SK-N-SH (cell line): ENCODE results near the gene PPRC1. TPM values are rescaled to one million over a fixed set of nuclear protein-coding genes. Genes with fewer than 3 reads are reported as not detected.

ENCODE experiments used
- CTCF ChIA-PET: fragments of 300-600, 350-600 bp; formaldehyde crosslinking; extraction: SDS; loops from one replicate; lab custom pipeline; 2021; lab: Yijun Ruan, JAX
- POLR2A ChIA-PET: fragments of 350-600 bp; sonication (Branson Sonifier 250); formaldehyde crosslinking; extraction: SDS; loops from one replicate; lab custom pipeline; 2020; ENCODE audit warnings: antibody characterized with exemption, inconsistent platforms; lab: Yijun Ruan, JAX
- DNase-seq: peaks from one replicate; pipeline ENCODE4 v3.0.0; 2012
- H2AFZ ChIP-seq: fragments of 200-600 bp; sonication (generic); 2 replicates; pipeline ENCODE4 v1.8.1; 2016; ENCODE audit warnings: antibody characterized with exemption, mild to moderate bottlenecking, low read depth
- H3F3A ChIP-seq: fragments of 200-600 bp; sonication (generic); replicated peaks from 2 replicates; pipeline ENCODE3; 2016; ENCODE audit warnings: antibody characterized with exemption, mild to moderate bottlenecking; ENCODE audit not compliant: insufficient read depth
- H3K27ac ChIP-seq, 2 experiments: fragments of 200-500 bp in 1 of 2; fragments of 200-600 bp in 1 of 2; sonication (Bioruptor generic) in 1 of 2; sonication (generic), shearing (Covaris generic) in 1 of 2; 2 replicates each; pipeline versions ENCODE4 v1.5.1 to v1.6.1; 2014 to 2016; ENCODE audit warnings: low read depth in 2 of 2, inconsistent platforms in 1 of 2, low read length in 1 of 2, mild to moderate bottlenecking in 1 of 2, mixed read lengths in 1 of 2
- H3K27me3 ChIP-seq: fragments of 200-600 bp; sonication (generic), shearing (Covaris generic); 2 replicates; pipeline ENCODE4 v1.6.1; 2016; ENCODE audit warnings: mixed run types; ENCODE audit not compliant: insufficient read depth
- H3K36me3 ChIP-seq, 2 experiments: fragments of 200-500 bp in 1 of 2; fragments of 200-600 bp in 1 of 2; sonication (Bioruptor generic) in 1 of 2; sonication (generic) in 1 of 2; replicated peaks in 1 of 2; 2 replicates each; pipeline versions ENCODE3 to v1.5.1; 2014 to 2016; ENCODE audit warnings: low read length in 1 of 2, mild to moderate bottlenecking in 1 of 2; ENCODE audit not compliant: insufficient read depth in 2 of 2, control insufficient read depth in 1 of 2
- H3K4me1 ChIP-seq, 2 experiments: fragments of 200-500 bp in 1 of 2; fragments of 200-600 bp in 1 of 2; sonication (Bioruptor generic) in 1 of 2; sonication (generic), shearing (Covaris generic) in 1 of 2; 2 replicates each; pipeline versions ENCODE4 v1.5.1 to v1.6.1; 2014 to 2016; ENCODE audit warnings: low read depth in 1 of 2, low read length in 1 of 2, mixed run types in 1 of 2; ENCODE audit not compliant: insufficient read depth in 2 of 2, control insufficient read depth in 1 of 2
- H3K4me2 ChIP-seq: fragments of 200-600 bp; sonication (generic), shearing (Covaris generic); 2 replicates; pipeline ENCODE4 v1.6.1; 2017; ENCODE audit warnings: mixed run types
- H3K4me3 ChIP-seq, 2 experiments: fragments of 200-500 bp in 1 of 2; fragments of 200-600 bp in 1 of 2; sonication (Bioruptor generic) in 1 of 2; sonication (generic), shearing (Covaris generic) in 1 of 2; 2 replicates each; pipeline versions ENCODE4 v1.5.1 to v1.8.1; 2014 to 2016; ENCODE audit warnings: low read depth in 2 of 2, inconsistent platforms in 1 of 2, low read length in 1 of 2, mild to moderate bottlenecking in 1 of 2, mixed read lengths in 1 of 2, moderate library complexity in 1 of 2
- H3K79me2 ChIP-seq: fragments of 200-600 bp; sonication (generic); 2 replicates; pipeline ENCODE4 v1.8.1; 2017; ENCODE audit warnings: mild to moderate bottlenecking; ENCODE audit not compliant: insufficient read depth
- H3K9ac ChIP-seq: fragments of 200-600 bp; sonication (generic); 2 replicates; pipeline ENCODE4 v1.6.1; 2017; ENCODE audit warnings: mixed run types
- H3K9me2 ChIP-seq: fragments of 200-600 bp; sonication (generic); 2 replicates; pipeline ENCODE4 v1.6.1; 2017; ENCODE audit warnings: mixed run types
- H3K9me3 ChIP-seq: fragments of 200-600 bp; sonication (generic); 2 replicates; pipeline ENCODE4 v1.6.1; 2017; ENCODE audit warnings: mixed run types, mild to moderate bottlenecking, moderate library complexity
- H4K20me1 ChIP-seq: fragments of 200-600 bp; sonication (generic); 2 replicates; pipeline ENCODE4 v1.6.1; 2017; ENCODE audit warnings: mild to moderate bottlenecking, mixed run types; ENCODE audit not compliant: insufficient read depth
- CHD2 ChIP-seq: fragments of 150-350 bp; IDR thresholded peaks from 2 replicates; pipeline ENCODE4 v1.6.1; 2018; ENCODE audit warnings: low read length; ENCODE audit not compliant: partially characterized antibody
- ELF1 ChIP-seq: IDR thresholded peaks from 2 replicates; pipeline ENCODE4 v1.4.0; 2012
- EP300 ChIP-seq, 2 experiments: IDR thresholded peaks; 2 replicates each; pipeline versions ENCODE4 v1.4.0 to v1.6.1; 2012; ENCODE audit warnings: borderline replicate concordance in 1 of 2, low read depth in 1 of 2, low read length in 1 of 2
- FOXJ3 ChIP-seq: sonication (generic); formaldehyde crosslinking; IDR thresholded peaks from 2 replicates; pipeline ENCODE4 v1.5.1; 2020; ENCODE audit warnings: mild to moderate bottlenecking, missing genetic modification reagents
- GATA2 ChIP-seq: sonication (generic); formaldehyde crosslinking; IDR thresholded peaks from 2 replicates; pipeline ENCODE4 v1.5.0; 2020; ENCODE audit warnings: mild to moderate bottlenecking, missing genetic modification reagents
- JUND ChIP-seq: IDR thresholded peaks from 2 replicates; pipeline ENCODE4 v1.4.0; 2012
- NFIC ChIP-seq: IDR thresholded peaks from 2 replicates; pipeline ENCODE4 v1.4.0; 2012; ENCODE audit warnings: borderline replicate concordance
- NRF1 ChIP-seq: IDR thresholded peaks from 2 replicates; pipeline ENCODE4 v1.6.1; 2012; ENCODE audit warnings: low read depth, mild to moderate bottlenecking, low read length
- RCOR1 ChIP-seq: fragments of 150-350 bp; IDR thresholded peaks from 2 replicates; pipeline ENCODE4 v1.6.1; 2017; ENCODE audit warnings: antibody characterized with exemption, low read length
- RFX5 ChIP-seq: IDR thresholded peaks from 2 replicates; pipeline ENCODE4 v1.6.1; 2012; ENCODE audit warnings: mild to moderate bottlenecking, improper control_type of control experiment, low read length
- SIN3A ChIP-seq: IDR thresholded peaks from 2 replicates; pipeline ENCODE4 v1.6.1; 2012; ENCODE audit warnings: low read depth, mild to moderate bottlenecking, low read length, moderate library complexity, borderline replicate concordance
- SMC3 ChIP-seq: IDR thresholded peaks from 2 replicates; pipeline ENCODE4 v1.6.1; 2012; ENCODE audit warnings: low read depth, low read length, improper control_type of control experiment
- TAF1 ChIP-seq: IDR thresholded peaks from 2 replicates; pipeline ENCODE4 v1.6.1; 2012; ENCODE audit warnings: low read depth, mild to moderate bottlenecking, low read length, moderate library complexity, borderline replicate concordance
- TCF12 ChIP-seq: IDR thresholded peaks from 2 replicates; pipeline ENCODE4 v1.4.0; 2012
- TEAD4 ChIP-seq: IDR thresholded peaks from 2 replicates; pipeline ENCODE4 v1.4.0; 2012; ENCODE audit warnings: mild to moderate bottlenecking, borderline replicate concordance; ENCODE audit not compliant: insufficient read depth
- YY1 ChIP-seq: IDR thresholded peaks from 2 replicates; pipeline ENCODE4 v1.4.0; 2012; ENCODE audit warnings: low read depth, mild to moderate bottlenecking
- WGBS: methylation state at CpG from one replicate; pipeline ENCODE4 v1.1.6; 2017; ENCODE audit warnings: low lambda C conversion rate; 5-methylcytosine and 5-hydroxymethylcytosine counted together
- polyA plus RNA-seq, 3 experiments: library from polyadenylated mRNA; depleted of rRNA; stranded (reverse); fragments of >200 nt; gene quantifications; 2 replicates each; pipeline ENCODE4 v1.2.3, GENCODE V29; 2012
- TF ChIP-seq, protein P1 (sequence below): IDR thresholded peaks from 2 replicates; pipeline ENCODE4 v1.4.0; 2012; ENCODE audit warnings: low read depth, borderline replicate concordance
- TF ChIP-seq, protein P2 (sequence below): IDR thresholded peaks from 2 replicates; pipeline ENCODE4 v1.4.0; 2012; ENCODE audit warnings: low read depth
- TF ChIP-seq, protein P3 (sequence below): IDR thresholded peaks from 2 replicates; pipeline ENCODE4 v1.6.1; 2012; ENCODE audit warnings: mild to moderate bottlenecking, low read depth, low read length, moderate library complexity

The PPRC1 gene
- polyA plus RNA-seq, 1 of the 3 experiments (the other 2 are of a cell fraction), result 23.1 TPM

DNA sequence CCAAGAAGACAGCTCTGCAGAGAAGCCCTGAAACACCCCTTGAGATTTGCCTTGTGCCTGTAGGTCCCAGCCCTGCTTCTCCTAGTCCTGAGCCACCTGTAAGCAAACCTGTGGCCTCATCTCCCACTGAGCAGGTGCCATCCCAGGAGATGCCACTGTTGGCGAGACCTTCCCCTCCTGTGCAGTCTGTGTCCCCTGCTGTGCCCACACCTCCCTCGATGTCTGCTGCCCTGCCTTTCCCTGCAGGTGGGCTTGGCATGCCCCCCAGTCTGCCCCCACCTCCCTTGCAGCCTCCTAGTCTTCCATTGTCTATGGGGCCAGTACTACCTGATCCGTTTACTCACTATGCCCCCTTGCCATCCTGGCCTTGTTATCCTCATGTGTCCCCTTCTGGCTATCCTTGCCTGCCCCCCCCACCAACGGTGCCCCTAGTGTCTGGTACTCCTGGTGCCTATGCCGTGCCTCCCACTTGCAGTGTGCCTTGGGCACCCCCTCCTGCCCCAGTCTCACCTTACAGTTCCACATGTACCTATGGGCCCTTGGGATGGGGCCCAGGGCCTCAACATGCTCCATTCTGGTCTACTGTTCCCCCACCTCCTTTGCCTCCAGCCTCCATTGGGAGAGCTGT lies 8.2 kb downstream of the PPRC1 start:
- Histone ChIP-seq H3K4me1 (peaks cover 0 to under 1% of the 10 kb centered on the region in 2 experiments; a peak in 1 of 4 replicates), H3F3A (peaks cover 5% of the 10 kb centered on the region), H3K9ac (no peak overlapping the region), H3K79me2 (peaks cover 80% of the 10 kb centered on the region), H3K27me3 (no peaks in the 10 kb centered on the region), H3K9me2 (no peaks in the 10 kb centered on the region), H4K20me1 (peaks cover 63% of the 10 kb centered on the region), H3K36me3 (peaks cover 42 to 73% of the 10 kb centered on the region in 2 experiments), H3K4me3 (no peak overlapping the region), H2AFZ (no peak overlapping the region), H3K9me3 (no peaks in the 10 kb centered on the region), H3K4me2 (no peak overlapping the region), H3K27ac (no peak overlapping the region)
- ChIA-PET CTCF (no interaction called here), POLR2A (no interaction called here)
- DNase-seq, result no peak
- TF ChIP-seq GATA2 (CRISPR knock-in tag) (no peak), FOXJ3 (CRISPR knock-in tag) (no peak), CHD2 (no peak), SIN3A (no peak), TCF12 (no peak), NRF1 (no peak), EP300 (IDR thresholded peaks at IDR 0.05; ENCODE audit: borderline replicate concordance in 1 of 2, low read depth in 1 of 2, low read length in 1 of 2) (no peak), TEAD4 (no peak), RCOR1 (no peak), YY1 (no peak), TAF1 (no peak), JUND (no peak), RFX5 (no peak), ELF1 (no peak)
- TF ChIP-seq, protein P1, sequence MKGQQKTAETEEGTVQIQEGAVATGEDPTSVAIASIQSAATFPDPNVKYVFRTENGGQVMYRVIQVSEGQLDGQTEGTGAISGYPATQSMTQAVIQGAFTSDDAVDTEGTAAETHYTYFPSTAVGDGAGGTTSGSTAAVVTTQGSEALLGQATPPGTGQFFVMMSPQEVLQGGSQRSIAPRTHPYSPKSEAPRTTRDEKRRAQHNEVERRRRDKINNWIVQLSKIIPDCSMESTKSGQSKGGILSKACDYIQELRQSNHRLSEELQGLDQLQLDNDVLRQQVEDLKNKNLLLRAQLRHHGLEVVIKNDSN, result no peak
- TF ChIP-seq, protein P2, sequence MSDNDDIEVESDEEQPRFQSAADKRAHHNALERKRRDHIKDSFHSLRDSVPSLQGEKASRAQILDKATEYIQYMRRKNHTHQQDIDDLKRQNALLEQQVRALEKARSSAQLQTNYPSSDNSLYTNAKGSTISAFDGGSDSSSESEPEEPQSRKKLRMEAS, result no peak
- WGBS, result 95% methylated on average over 5 of the region's 5 CpGs

DNA sequence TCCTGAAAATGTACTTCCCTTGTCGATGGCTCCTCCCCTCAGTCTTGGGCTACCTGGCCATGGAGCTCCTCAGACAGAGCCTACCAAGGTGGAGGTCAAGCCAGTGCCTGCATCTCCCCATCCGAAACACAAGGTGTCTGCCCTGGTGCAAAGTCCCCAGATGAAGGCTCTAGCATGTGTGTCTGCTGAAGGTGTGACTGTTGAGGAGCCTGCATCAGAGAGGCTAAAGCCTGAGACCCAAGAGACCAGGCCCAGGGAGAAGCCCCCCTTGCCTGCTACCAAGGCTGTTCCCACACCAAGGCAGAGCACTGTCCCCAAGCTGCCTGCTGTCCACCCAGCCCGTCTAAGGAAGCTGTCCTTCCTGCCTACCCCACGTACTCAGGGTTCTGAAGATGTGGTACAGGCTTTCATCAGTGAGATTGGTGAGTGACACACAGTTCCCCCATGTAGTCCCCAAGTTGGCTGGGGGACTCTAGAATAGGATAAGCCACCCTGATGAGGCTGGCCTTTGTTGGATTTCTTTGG lies 8.8 kb downstream of the PPRC1 start:
- H3K4me2 ChIP-seq, result no peak overlapping the region
- H3K9me2 ChIP-seq, result no peaks in the 10 kb centered on the region
- no peak overlapping the region for H3K9ac ChIP-seq
- peaks cover 57% of the 10 kb centered on the region for H4K20me1 ChIP-seq
- peaks cover 75% of the 10 kb centered on the region for H3K79me2 ChIP-seq
- H3K36me3 ChIP-seq, result peaks cover 44 to 76% of the 10 kb centered on the region in 2 experiments
- no peak overlapping the region for H3K4me3 ChIP-seq
- CTCF ChIA-PET, result no interaction called here
- TF ChIP-seq TAF1 (no peak), TCF12 (no peak), ELF1 (no peak), EP300 (IDR thresholded peaks at IDR 0.05; ENCODE audit: borderline replicate concordance in 1 of 2, low read depth in 1 of 2, low read length in 1 of 2) (no peak), FOXJ3 (CRISPR knock-in tag) (no peak), SMC3 (no peak), YY1 (no peak), NFIC (no peak)
- TF ChIP-seq, protein P3, sequence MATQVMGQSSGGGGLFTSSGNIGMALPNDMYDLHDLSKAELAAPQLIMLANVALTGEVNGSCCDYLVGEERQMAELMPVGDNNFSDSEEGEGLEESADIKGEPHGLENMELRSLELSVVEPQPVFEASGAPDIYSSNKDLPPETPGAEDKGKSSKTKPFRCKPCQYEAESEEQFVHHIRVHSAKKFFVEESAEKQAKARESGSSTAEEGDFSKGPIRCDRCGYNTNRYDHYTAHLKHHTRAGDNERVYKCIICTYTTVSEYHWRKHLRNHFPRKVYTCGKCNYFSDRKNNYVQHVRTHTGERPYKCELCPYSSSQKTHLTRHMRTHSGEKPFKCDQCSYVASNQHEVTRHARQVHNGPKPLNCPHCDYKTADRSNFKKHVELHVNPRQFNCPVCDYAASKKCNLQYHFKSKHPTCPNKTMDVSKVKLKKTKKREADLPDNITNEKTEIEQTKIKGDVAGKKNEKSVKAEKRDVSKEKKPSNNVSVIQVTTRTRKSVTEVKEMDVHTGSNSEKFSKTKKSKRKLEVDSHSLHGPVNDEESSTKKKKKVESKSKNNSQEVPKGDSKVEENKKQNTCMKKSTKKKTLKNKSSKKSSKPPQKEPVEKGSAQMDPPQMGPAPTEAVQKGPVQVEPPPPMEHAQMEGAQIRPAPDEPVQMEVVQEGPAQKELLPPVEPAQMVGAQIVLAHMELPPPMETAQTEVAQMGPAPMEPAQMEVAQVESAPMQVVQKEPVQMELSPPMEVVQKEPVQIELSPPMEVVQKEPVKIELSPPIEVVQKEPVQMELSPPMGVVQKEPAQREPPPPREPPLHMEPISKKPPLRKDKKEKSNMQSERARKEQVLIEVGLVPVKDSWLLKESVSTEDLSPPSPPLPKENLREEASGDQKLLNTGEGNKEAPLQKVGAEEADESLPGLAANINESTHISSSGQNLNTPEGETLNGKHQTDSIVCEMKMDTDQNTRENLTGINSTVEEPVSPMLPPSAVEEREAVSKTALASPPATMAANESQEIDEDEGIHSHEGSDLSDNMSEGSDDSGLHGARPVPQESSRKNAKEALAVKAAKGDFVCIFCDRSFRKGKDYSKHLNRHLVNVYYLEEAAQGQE, result no peak
- H3K27ac ChIP-seq, result no peak overlapping the region
- 96% methylated on average over 3 of the region's 4 CpGs for WGBS
- H3K27me3 ChIP-seq, result no peaks in the 10 kb centered on the region
- POLR2A ChIA-PET, result no interaction called here
- H3K9me3 ChIP-seq, result no peaks in the 10 kb centered on the region
- no peak for DNase-seq
- H3K4me1 ChIP-seq, result no peaks in the 10 kb centered on the region
- H3F3A ChIP-seq, result peaks cover 5% of the 10 kb centered on the region
- no peak overlapping the region for H2AFZ ChIP-seq
